ENCODE data around the gene HECTD1.
"Not testable (repeated sequence)": the region's sequence is repeated elsewhere in the genome, so short reads cannot be mapped to it uniquely, and the experiment has no call there.

Gene HECTD1

GRCh38 chr14:31090883-31091764, 116.5 kb downstream of the HECTD1 start:
- peak; percentile 80 for DNase-seq (ENCODE audit: low spot score)

- DNase-seq (ENCODE audit: low spot score) = not testable (repeated sequence)
These were observed 121.1 kb downstream of the HECTD1 start for GRCh38 chr14:31086466-31086865.

DNA sequence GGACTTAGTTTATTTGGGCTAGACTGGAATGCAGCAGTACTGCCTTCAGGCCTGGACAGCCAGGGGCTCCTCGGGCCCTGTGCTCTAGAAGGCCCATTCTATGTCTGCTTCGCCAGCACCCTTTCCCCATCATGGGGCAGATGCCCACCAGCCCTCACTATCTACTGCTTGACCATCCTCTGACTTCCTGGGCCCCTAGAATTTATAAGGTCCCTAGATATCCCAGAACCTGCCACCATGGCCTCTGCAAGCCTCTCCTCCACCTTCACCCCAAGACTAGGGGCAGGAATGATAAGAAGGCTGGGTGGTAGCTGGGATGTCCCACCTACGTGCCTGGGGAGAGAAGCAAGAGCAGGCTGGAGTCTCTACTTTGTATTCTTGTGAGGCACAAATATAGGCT, 122.6 kb downstream of the HECTD1 start:
- no peak for DNase-seq (ENCODE audit: low spot score)

DNA sequence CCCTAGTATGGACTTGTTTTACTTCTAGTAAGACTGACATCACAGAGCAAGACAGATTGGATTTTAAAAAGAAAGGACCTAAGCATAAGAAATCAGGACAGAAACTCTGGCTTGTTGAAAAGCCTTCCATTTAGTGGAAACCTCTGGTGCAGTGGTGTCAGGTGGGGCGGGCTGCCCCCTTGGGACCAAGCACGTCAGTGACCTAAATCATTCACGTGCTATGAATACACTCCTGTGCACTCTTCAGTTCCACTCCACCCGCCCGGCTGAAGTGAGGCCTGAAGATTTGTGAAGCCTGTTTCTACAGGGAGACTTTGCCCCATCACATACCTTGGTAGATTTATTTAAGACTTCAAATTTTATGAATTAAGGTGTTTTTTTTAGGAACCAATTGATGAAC, 123.2 kb downstream of the HECTD1 start:
- DNase-seq (ENCODE audit: low spot score) = no peak

DNA sequence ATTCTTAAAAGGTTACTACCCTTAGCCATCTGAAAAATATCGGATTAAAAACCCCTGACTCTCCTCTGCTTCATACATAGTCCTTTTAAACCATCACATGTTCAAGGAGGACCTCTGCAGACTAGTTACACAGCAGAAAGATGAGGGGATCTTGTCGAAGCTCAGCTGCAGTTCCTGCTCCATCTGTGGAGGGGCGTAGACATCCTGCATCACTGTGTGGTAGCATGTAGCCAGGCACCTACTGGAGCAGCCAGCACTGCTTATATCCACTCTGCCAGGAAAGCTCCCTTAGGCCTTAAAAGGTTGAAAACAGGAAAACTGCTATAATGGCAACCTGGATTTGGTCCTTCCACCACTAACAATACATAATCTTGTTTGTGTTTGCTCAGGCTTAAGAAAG, 123.8 kb downstream of the HECTD1 start:
- DNase-seq (ENCODE audit: low spot score) = no peak

DNA sequence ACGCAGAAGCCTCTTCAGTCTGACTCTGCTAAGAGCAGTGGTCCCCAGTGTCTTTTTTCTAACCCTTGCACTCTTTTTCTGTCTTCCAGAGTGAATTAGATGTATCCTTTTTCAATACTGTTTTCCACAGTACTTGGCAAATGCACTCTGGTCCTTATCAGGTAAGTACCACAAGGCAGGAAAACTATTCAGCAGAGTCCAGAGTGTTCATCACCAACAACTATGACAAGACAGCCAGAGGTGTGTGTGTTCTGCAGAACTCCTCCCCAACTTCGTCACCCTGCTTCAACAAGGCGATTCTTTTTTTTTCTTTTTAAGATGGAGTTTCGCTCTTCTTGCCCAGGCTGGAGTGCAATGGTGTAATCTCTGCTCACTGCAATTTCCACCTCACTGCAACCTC, 127.1 kb downstream of the HECTD1 start:
- DNase-seq (ENCODE audit: low spot score) = no peak

DNA sequence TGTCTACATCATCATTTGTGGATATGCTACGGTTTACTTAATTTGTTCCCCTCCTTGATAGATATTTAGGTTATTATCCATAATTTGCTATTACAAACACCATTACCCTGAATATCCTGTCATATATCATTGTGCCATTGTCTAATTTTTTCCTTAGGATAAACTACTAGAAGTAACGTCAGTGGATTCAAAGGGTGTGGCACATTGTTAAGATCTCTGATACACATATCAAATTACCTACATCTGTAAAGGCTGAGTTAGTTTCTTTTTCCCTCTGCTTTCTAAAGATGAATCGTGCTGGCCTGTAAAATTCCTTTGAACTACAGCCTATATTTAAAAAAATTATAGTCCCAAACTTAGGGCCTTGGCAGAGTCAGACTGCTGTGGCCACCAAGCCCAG, 127.5 kb downstream of the HECTD1 start:
- no peak for DNase-seq (ENCODE audit: low spot score)

GRCh38 chr14:31078766-31079165, 128.8 kb downstream of the HECTD1 start:
- DNase-seq (ENCODE audit: low spot score) = peak; percentile 9

- no peak for DNase-seq (ENCODE audit: low spot score)
These were observed 132.4 kb downstream of the HECTD1 start for GRCh38 chr14:31075144-31075543.

GRCh38 chr14:31071151-31071550, 136.4 kb downstream of the HECTD1 start:
- no peak for DNase-seq (ENCODE audit: low spot score)

GRCh38 chr14:31070431-31070830, 137.2 kb downstream of the HECTD1 start:
- peak; percentile 85 for DNase-seq (ENCODE audit: low spot score)

DNA sequence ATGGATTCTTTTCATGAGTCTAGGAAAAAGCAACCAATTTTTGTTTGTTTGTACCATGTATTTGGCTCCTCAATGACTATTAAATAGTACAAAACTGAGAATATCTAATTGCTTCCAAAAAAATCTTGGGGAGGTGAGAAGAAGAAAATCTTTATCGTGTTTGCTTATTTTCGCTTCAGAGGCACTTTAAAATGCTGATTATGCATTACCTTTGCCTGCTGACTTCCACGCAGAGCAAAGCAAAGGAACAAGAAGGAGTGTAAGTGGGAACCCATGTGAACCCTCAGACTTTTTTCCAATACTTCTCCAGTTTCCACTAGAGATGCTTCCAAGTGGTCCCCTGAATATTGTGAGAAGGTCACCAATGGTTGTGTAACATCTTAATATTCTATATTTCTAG, 138.2 kb downstream of the HECTD1 start:
- DNase-seq (ENCODE audit: low spot score) = no peak

DNA sequence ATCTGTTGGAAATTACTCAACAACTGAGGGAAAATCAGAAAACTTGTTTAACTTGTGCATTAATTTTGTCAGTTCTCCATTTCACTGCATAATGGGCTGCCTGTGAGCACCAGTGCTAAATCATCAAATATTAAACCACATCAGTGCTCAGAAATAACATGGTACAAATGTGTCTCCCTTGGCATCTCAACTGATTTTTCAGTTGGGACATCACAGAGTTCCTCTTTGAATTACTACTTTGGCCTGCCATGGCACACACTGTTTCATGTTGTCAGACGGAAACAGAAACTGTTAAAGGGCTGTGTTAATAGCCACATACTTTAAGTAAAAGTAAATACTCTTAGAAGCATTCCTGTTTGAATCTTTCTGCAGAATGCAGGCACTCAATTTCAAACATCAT, 139.4 kb downstream of the HECTD1 start:
- DNase-seq (ENCODE audit: low spot score) = no peak

- not testable (repeated sequence) for DNase-seq (ENCODE audit: low spot score)
These were observed 144.7 kb downstream of the HECTD1 start for GRCh38 chr14:31062908-31063307.

GRCh38 chr14:31060253-31060875, 147.2 kb downstream of the HECTD1 start:
- DNase-seq (ENCODE audit: low spot score) = no peak

DNA sequence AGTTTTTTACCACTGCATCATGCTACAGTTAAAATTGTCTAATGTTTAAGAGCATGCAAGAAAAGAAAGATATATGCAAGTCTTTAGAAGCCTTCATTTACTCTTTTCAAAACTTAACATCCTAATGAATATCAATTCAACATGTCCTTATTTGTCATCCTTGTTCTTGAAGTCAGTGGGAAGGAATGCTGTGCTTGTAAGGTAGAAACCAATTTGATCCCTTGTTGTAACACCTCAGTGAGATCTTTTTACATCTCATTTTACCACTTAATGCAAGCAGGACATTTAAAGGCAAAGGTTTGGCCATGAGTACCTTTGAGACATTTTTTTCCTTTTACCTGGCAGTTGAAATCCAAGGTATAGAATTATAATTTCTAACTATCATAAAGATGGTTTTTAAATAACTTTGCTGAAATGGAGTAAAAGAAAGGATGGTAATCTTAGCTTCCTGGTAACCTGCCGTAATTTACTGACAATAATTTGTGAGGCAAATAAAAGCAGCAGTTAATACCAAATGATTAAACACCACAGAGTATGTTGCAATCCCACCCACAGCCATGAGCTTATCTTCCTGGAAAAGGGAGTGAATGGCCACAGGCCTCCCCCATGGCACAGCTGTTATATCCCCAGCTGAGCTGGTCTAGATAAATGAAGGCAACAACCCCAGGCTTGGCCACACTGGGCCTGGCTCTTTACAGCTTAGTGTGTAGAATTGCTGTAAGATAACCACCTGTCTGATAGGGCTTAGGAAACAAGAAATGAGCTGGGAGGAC, 148.3 kb downstream of the HECTD1 start:
- peak; percentile 67 for DNase-seq (ENCODE audit: low spot score)

DNA sequence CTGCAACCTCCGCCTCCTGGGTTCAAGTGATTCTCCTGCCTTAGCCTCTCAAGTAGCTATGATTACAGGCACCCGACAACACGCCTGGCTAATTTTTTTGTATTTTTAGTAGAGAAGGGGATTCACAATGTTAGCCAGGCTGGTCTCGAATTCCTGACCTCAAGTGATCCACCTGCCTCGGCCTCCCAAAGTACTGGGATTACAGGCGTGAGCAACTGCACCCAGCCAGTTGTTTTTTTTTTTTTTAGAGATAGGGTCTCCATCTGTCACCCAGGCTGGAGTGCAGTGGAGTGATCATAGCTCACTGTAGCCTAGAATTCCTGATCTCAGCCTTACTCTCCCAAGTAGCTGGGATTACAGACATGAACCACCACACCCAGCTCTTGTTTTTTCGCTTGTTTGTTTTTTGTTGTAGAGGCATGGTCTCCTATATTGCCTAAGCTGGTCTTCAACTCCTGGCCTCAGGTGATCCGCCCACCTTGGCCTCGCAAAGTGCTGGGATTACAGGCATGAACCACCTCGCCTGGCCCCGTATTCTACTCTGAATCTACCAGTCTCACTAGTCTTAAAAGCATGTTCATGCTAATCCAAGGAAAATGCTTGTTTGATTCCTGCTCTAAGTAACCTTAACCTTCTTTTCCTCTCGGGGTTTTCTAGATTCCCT, 149.8 kb downstream of the HECTD1 start:
- no peak for DNase-seq (ENCODE audit: low spot score)

DNA sequence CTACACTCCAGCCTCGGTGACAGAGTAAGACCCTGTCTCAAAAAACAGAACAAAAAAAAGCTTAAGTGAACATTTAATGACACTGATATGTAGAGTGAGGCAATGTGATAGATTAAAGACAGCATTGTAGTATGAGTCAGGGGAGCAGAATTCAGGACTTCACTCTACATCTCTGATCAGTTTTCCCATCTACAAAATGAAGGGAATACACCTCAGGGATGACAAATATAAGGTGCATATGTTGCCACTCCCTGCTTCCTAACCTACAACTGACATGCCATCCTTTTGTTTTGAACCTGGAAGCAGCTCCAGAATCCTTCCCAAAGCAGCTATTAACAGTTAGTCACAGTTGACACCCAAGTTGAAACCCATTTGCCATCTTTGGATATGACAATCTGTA, 150.6 kb downstream of the HECTD1 start:
- no peak for DNase-seq (ENCODE audit: low spot score)

- not testable (repeated sequence) for DNase-seq (ENCODE audit: low spot score)
These were observed 154.5 kb downstream of the HECTD1 start for GRCh38 chr14:31052905-31053586.

DNA sequence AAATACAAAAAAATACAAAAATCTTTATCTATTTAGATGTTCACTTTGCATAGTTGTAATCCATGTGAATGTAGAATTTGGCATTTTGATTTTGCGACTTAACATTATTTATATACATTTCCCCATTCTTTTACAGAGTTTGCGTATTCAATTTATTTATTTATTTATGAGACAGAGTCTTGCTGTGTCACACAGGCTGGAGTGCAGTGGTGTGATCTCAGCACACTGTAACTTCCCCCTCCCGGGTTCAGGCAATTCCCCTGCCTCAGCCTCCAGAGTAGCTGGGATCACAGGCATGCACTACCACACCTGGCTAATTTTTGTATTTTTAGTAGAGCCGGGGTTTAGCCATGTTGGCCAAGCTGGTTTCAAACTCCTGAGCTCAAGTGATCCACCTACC, 156.1 kb downstream of the HECTD1 start:
- no peak for DNase-seq (ENCODE audit: low spot score)

- no peak for DNase-seq (ENCODE audit: low spot score)
These were observed 156.6 kb downstream of the HECTD1 start for GRCh38 chr14:31051023-31051422.

Measured in GM03348 (cell line).